ENCODE measurements around the gene KRIT1. TPM values are rescaled to one million over a fixed set of nuclear protein-coding genes. Genes with fewer than 3 reads are reported as not detected.
"Not testable (repeated sequence)": the region's sequence is repeated elsewhere in the genome, so short reads cannot be mapped to it uniquely, and the experiment has no call there.

Gene KRIT1
- total and polyA plus RNA-seq, 2 experiments from 2014 or later, result 25.3 to 50.6 TPM

DNA sequence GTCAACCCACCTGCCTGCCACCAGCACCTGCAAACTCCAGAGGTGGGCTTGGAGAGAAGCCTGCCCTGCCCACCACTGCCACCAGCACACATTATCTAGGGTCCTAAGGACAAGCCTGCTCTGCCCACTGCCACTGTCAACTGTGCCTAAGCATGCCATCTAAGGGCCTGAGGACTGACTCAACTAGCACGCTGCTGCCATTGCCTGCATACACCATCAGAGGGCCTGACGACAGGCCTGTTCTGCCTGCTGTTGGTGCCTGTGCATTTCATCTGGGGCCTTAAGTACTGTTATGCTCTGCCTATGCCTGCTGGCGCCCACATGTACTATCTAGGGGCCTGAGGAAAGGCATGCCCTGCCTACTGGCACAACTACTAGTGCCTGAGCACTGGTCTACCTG, 39.7 kb downstream of the KRIT1 start:
- Histone ChIP-seq H3K36me3 (replicated peaks; ENCODE audit: insufficient read depth, low read depth) (no peaks in the 10 kb centered on the region), H3K27me3 (no peaks in the 10 kb centered on the region), H3K4me1 (ENCODE audit: insufficient read depth) (no peaks in the 10 kb centered on the region), H2AFZ (no peak overlapping the region), H3K4me3 (no peak overlapping the region), H3K79me2 (peaks cover 17% of the 10 kb centered on the region), H3K9me2 (replicated peaks; ENCODE audit: insufficient read depth) (no peaks in the 10 kb centered on the region), H3K4me2 (no peak overlapping the region), H3K27ac (no peak overlapping the region), H3K9me3 (ENCODE audit: low read depth) (peaks cover 6% of the 10 kb centered on the region), H4K20me1 (ENCODE audit: insufficient read depth, poor library complexity, severe bottlenecking) (no peaks in the 10 kb centered on the region)
- no peak for DNase-seq (ENCODE audit: low spot score)
- 96% methylated on average over 3 of the region's 3 CpGs for WGBS (ENCODE audit: low lambda C conversion rate, missing lambda C conversion rate)
- TF ChIP-seq EZH2phosphoT487 (IDR thresholded peaks at IDR 0.05; ENCODE audit: low read depth, severe bottlenecking, unreplicated experiment) (no peak), EZH2 (IDR thresholded peaks at IDR 0.05; ENCODE audit: borderline replicate concordance) (no peak)
- TF ChIP-seq, protein P1, sequence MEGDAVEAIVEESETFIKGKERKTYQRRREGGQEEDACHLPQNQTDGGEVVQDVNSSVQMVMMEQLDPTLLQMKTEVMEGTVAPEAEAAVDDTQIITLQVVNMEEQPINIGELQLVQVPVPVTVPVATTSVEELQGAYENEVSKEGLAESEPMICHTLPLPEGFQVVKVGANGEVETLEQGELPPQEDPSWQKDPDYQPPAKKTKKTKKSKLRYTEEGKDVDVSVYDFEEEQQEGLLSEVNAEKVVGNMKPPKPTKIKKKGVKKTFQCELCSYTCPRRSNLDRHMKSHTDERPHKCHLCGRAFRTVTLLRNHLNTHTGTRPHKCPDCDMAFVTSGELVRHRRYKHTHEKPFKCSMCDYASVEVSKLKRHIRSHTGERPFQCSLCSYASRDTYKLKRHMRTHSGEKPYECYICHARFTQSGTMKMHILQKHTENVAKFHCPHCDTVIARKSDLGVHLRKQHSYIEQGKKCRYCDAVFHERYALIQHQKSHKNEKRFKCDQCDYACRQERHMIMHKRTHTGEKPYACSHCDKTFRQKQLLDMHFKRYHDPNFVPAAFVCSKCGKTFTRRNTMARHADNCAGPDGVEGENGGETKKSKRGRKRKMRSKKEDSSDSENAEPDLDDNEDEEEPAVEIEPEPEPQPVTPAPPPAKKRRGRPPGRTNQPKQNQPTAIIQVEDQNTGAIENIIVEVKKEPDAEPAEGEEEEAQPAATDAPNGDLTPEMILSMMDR (IDR thresholded peaks at IDR 0.05; ENCODE audit: poor library complexity), result no peak

DNA sequence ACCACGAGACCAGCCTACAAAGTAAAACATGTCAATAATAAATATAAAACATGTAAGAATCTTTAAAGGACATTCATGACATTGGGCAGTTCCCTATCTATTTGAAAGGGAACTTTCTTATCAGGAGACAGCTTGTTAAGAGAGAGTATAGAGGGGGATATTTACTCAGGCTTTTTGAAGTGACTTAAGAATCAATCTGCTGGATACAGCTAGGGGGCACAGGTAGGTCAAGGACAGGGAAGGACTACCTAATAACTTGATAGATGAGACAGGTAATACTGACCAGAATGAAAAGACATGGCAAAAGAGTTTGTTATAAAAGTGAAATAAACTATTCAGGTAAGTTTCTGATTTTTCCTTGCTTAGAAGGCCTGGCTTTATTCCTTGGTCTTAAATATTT, 44.9 kb downstream of the KRIT1 start:
- H3K36me3 ChIP-seq (replicated peaks; ENCODE audit: insufficient read depth, low read depth), result no peaks in the 10 kb centered on the region
- 57% methylated on average over 1 of the region's 1 CpG for WGBS (ENCODE audit: low lambda C conversion rate, missing lambda C conversion rate)
- no peaks in the 10 kb centered on the region for H3K79me2 ChIP-seq

DNA sequence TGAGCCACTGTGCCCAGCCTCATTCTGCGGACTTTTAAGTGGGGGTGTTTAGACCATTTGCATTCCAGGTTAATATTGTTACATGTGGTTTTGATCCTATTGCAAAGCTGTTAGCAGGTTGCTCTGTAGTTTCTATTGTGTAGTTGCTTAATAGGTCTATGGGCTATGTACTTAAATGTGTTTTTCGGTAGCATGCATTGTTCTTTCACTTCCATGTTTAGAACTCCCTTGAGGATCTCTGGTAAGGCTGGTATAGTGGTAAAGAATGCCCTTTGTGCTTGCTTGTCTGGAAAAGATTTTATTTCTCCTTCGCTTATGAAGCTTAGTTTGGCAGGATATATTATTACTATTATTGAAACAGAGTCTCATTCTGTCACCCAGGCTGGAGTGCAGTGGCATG, 53.4 kb downstream of the KRIT1 start:
- Histone ChIP-seq H3K9me3 (ENCODE audit: low read depth) (peaks cover 26% of the 10 kb centered on the region), H3K9me2 (replicated peaks; ENCODE audit: insufficient read depth) (no peaks in the 10 kb centered on the region), H3K4me3 (no peak overlapping the region), H4K20me1 (ENCODE audit: insufficient read depth, poor library complexity, severe bottlenecking) (no peaks in the 10 kb centered on the region), H3K27ac (no peak overlapping the region), H3K4me2 (no peak overlapping the region), H3K27me3 (no peaks in the 10 kb centered on the region), H3K36me3 (replicated peaks; ENCODE audit: insufficient read depth, low read depth) (no peaks in the 10 kb centered on the region), H2AFZ (no peak overlapping the region), H3K4me1 (ENCODE audit: insufficient read depth) (no peaks in the 10 kb centered on the region), H3K79me2 (no peaks in the 10 kb centered on the region)
- TF ChIP-seq, protein P1 (IDR thresholded peaks at IDR 0.05; ENCODE audit: poor library complexity), result no peak
- no peak for TF ChIP-seq EZH2 (IDR thresholded peaks at IDR 0.05; ENCODE audit: borderline replicate concordance)
- no peak for TF ChIP-seq EZH2phosphoT487 (IDR thresholded peaks at IDR 0.05; ENCODE audit: low read depth, severe bottlenecking, unreplicated experiment)
- 96% methylated on average over 3 of the region's 3 CpGs for WGBS (ENCODE audit: low lambda C conversion rate, missing lambda C conversion rate)
- DNase-seq (ENCODE audit: low spot score), result no peak

More for the DNA sequence above, 44.9 kb downstream of the KRIT1 start:
- DNase-seq (ENCODE audit: low spot score), result no peak
- H3K9me2 ChIP-seq (replicated peaks; ENCODE audit: insufficient read depth), result no peaks in the 10 kb centered on the region
- no peaks in the 10 kb centered on the region for H3K27me3 ChIP-seq
- TF ChIP-seq EZH2phosphoT487 (IDR thresholded peaks at IDR 0.05; ENCODE audit: low read depth, severe bottlenecking, unreplicated experiment) (no peak), EZH2 (IDR thresholded peaks at IDR 0.05; ENCODE audit: borderline replicate concordance) (no peak)
- TF ChIP-seq, protein P1 (IDR thresholded peaks at IDR 0.05; ENCODE audit: poor library complexity), result no peak
- no peak overlapping the region for H3K4me3 ChIP-seq
- no peak overlapping the region for H2AFZ ChIP-seq
- no peaks in the 10 kb centered on the region for H3K4me1 ChIP-seq (ENCODE audit: insufficient read depth)
- no peak overlapping the region for H3K27ac ChIP-seq
- no peak overlapping the region for H3K4me2 ChIP-seq
- H3K9me3 ChIP-seq (ENCODE audit: low read depth), result no peaks in the 10 kb centered on the region
- H4K20me1 ChIP-seq (ENCODE audit: insufficient read depth, poor library complexity, severe bottlenecking), result no peaks in the 10 kb centered on the region

DNA sequence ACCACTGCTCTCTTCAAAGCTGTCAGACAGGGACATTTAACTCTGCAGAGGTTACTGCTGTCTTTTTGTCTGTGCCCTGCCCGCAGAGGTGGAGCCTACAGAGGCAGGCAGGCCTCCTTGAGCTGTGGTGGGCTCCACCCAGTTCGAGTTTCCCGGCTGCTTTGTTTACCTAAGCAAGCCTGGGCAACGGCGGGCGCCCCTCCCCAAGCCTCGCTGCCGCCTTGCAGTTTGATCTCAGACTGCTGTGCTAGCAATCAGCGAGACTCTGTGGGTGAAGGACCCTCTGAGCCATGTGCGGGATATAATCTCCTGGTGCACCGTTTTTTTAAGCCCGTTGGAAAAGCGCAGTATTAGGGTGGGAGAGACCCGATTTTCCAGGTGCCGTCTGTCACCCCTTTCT, 56.5 kb downstream of the KRIT1 start:
- 97% methylated on average over 15 of the region's 15 CpGs for WGBS (ENCODE audit: low lambda C conversion rate, missing lambda C conversion rate)
- H3K4me1 ChIP-seq (ENCODE audit: insufficient read depth); H2AFZ ChIP-seq; DNase-seq (ENCODE audit: low spot score); H3K36me3 ChIP-seq (replicated peaks; ENCODE audit: insufficient read depth, low read depth); H3K27ac ChIP-seq; H3K9me2 ChIP-seq (replicated peaks; ENCODE audit: insufficient read depth); H3K79me2 ChIP-seq; H4K20me1 ChIP-seq (ENCODE audit: insufficient read depth, poor library complexity, severe bottlenecking); H3K4me3 ChIP-seq; H3K4me2 ChIP-seq; H3K27me3 ChIP-seq: not testable (repeated sequence)
- peaks cover 27% of the 10 kb centered on the region for H3K9me3 ChIP-seq (ENCODE audit: low read depth)

DNA sequence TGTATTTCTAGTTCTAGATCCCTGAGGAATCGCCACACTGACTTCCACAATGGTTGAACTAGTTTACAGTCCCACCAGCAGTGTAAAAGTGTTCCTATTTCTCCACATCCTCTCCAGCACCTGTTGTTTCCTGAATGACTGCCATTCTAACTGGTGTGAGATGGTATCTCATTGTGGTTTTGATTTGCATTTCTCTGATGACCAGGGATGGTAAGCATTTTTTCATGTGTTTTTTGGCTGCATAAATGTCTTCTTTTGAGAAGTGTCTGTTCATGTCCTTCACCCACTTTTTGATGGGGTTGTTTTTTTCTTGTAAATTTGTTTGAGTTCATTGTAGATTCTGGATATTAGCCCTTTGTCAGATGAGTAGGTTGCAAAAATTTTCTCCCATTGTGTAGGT, 61.4 kb downstream of the KRIT1 start:
- not testable (repeated sequence) for H2AFZ ChIP-seq; DNase-seq (ENCODE audit: low spot score); H3K27ac ChIP-seq; H3K9me3 ChIP-seq (ENCODE audit: low read depth); H3K4me3 ChIP-seq; H3K4me1 ChIP-seq (ENCODE audit: insufficient read depth); H3K79me2 ChIP-seq; H3K36me3 ChIP-seq (replicated peaks; ENCODE audit: insufficient read depth, low read depth); H3K9me2 ChIP-seq (replicated peaks; ENCODE audit: insufficient read depth); H3K27me3 ChIP-seq; H3K4me2 ChIP-seq; H4K20me1 ChIP-seq (ENCODE audit: insufficient read depth, poor library complexity, severe bottlenecking)
- 93% methylated on average over 1 of the region's 1 CpG for WGBS (ENCODE audit: low lambda C conversion rate, missing lambda C conversion rate)
